Measurements from ENCODE around the gene LRSAM1.

DNA sequence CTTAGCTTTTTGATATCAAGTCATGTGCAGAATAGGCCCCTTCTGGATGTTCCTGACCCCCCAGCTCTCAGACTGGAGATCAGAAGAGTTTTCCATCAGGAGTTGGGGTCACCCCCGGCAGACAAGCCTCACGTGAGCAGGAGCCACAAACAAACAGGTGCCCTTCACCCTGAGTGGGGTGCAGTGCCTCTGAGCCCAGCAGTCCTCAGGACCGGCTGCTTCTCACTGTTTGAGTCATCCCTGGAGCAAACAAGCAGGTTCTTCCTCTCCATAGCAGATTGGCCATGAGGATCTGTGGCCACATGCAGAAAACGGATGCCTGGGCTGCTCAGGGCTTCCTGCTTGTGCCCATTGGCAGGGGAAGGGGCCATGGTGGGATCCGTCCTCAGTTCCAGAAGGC is 47.0 kb downstream of the LRSAM1 start:
- TF ChIP-seq, protein P1, sequence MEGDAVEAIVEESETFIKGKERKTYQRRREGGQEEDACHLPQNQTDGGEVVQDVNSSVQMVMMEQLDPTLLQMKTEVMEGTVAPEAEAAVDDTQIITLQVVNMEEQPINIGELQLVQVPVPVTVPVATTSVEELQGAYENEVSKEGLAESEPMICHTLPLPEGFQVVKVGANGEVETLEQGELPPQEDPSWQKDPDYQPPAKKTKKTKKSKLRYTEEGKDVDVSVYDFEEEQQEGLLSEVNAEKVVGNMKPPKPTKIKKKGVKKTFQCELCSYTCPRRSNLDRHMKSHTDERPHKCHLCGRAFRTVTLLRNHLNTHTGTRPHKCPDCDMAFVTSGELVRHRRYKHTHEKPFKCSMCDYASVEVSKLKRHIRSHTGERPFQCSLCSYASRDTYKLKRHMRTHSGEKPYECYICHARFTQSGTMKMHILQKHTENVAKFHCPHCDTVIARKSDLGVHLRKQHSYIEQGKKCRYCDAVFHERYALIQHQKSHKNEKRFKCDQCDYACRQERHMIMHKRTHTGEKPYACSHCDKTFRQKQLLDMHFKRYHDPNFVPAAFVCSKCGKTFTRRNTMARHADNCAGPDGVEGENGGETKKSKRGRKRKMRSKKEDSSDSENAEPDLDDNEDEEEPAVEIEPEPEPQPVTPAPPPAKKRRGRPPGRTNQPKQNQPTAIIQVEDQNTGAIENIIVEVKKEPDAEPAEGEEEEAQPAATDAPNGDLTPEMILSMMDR (IDR thresholded peaks at IDR 0.05): no peak
- TF ChIP-seq POLR2A (IDR thresholded peaks at IDR 0.05): no peak

All from testis (tissue), 2 donors.